Measurements from ENCODE around the gene PIK3AP1. TPM values are rescaled to one million over a fixed set of nuclear protein-coding genes. Genes with fewer than 3 reads are reported as not detected.
A peak's percentile ranks its signal among the peaks of the same experiment; 100 is the strongest.

The PIK3AP1 gene
- total and polyA plus RNA-seq, 2 of the 13 experiments (the other 11 are each of a cell fraction or from before 2014, with no cell fraction given): 3.6 to 13.8 TPM

- POLR2A ChIA-PET: interaction anchor here (1.3 to 2.0 kb wide), 2 partner anchors 9 to 236 kb away, joined by 3 to 12 read pairs; partner anchors contain the start of gene TM9SF3
- Histone ChIP-seq H3K4me1 (ENCODE audit: insufficient read depth, low read length) (peaks cover 29% of the 10 kb centered on the region), H3K9me3 (ENCODE audit: low read length) (no peaks in the 10 kb centered on the region), H3K27ac (ENCODE audit: extremely low read length, insufficient read depth, low read length) (peak overlapping the region; percentile 32), H3K9ac (ENCODE audit: insufficient read depth, low read depth, low read length) (no peak overlapping the region), H4K20me1 (ENCODE audit: insufficient read depth, low read length) (no peaks in the 10 kb centered on the region), H3K4me2 (ENCODE audit: low read depth, low read length) (no peak overlapping the region), H3K79me2 (ENCODE audit: insufficient read depth, low read length) (no peaks in the 10 kb centered on the region), H3K4me3 (replicated peaks in 1 of 3; ENCODE audit: insufficient read depth in 1 of 3, low read depth in 2 of 3, low read length in 3 of 3) (no peak overlapping the region), H3K36me3 (replicated peaks in 1 of 2; ENCODE audit: control insufficient read depth in 1 of 2, insufficient read depth in 2 of 2, low read length in 2 of 2) (no peaks in the 10 kb centered on the region), H3K27me3 (ENCODE audit: control insufficient read depth in 1 of 2, insufficient read depth in 2 of 2, low read length in 2 of 2) (peaks cover 0 to 1% of the 10 kb centered on the region in 2 experiments; a peak in 1 of 5 replicates), H2AFZ (ENCODE audit: low read length) (no peak overlapping the region)
- in situ Hi-C loops (cut with HindIII; ENCODE audit: extremely low pct_ligation_motif_present, low pct_unique_long_range_greater_than_20kb) (no loop called here), intact Hi-C loops (cut with micrococcal nuclease; ENCODE audit: unreplicated experiment) (no loop called here)
- DNase-seq (ENCODE audit: low spot score) (peak; percentile 84), ATAC-seq (peak; percentile 90), FAIRE-seq (no peak)
- WGBS (ENCODE audit: low lambda C conversion rate): 0% methylated on average over 1 of the region's 1 CpG
- CTCF ChIA-PET (ENCODE audit: low intra/inter-chr PET ratio, low total read pairs): interaction anchor here (0.7 kb wide), 1 partner anchor 234 kb away, joined by 3 read pairs; no protein-coding TSS in a partner anchor
- BruUV-seq (replicated peaks): no TSS peak
- peak; percentile 72 for TF ChIP-seq HNF4A (CRISPR knock-in tag; IDR thresholded peaks at IDR 0.05)
- TF ChIP-seq, protein P1, sequence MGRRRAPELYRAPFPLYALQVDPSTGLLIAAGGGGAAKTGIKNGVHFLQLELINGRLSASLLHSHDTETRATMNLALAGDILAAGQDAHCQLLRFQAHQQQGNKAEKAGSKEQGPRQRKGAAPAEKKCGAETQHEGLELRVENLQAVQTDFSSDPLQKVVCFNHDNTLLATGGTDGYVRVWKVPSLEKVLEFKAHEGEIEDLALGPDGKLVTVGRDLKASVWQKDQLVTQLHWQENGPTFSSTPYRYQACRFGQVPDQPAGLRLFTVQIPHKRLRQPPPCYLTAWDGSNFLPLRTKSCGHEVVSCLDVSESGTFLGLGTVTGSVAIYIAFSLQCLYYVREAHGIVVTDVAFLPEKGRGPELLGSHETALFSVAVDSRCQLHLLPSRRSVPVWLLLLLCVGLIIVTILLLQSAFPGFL (CRISPR knock-in tag; IDR thresholded peaks at IDR 0.05): no peak
- TF ChIP-seq TFDP2 (CRISPR knock-in tag; IDR thresholded peaks at IDR 0.05): no peak
- TF ChIP-seq ARHGAP35 (CRISPR knock-in tag; IDR thresholded peaks at IDR 0.05; ENCODE audit: borderline replicate concordance): no peak
- TF ChIP-seq, protein P2, sequence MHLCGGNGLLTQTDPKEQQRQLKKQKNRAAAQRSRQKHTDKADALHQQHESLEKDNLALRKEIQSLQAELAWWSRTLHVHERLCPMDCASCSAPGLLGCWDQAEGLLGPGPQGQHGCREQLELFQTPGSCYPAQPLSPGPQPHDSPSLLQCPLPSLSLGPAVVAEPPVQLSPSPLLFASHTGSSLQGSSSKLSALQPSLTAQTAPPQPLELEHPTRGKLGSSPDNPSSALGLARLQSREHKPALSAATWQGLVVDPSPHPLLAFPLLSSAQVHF (CRISPR knock-in tag; IDR thresholded peaks at IDR 0.05): no peak
- no peak; the same call in 1 of the 2 replicates for TF ChIP-seq ETV5 (CRISPR knock-in tag; IDR thresholded peaks at IDR 0.05; ENCODE audit: borderline replicate concordance)
- TF ChIP-seq ZFP36L2 (CRISPR knock-in tag; IDR thresholded peaks at IDR 0.05): no peak
- no peak for TF ChIP-seq CBX2 (IDR thresholded peaks at IDR 0.05; ENCODE audit: low read depth, low read length)
- no peak for TF ChIP-seq CBX2 (CRISPR knock-in tag; IDR thresholded peaks at IDR 0.05; ENCODE audit: low read depth)
- no peak for TF ChIP-seq SMAD1 (CRISPR knock-in tag; IDR thresholded peaks at IDR 0.05; ENCODE audit: borderline replicate concordance, low read depth)
- TF ChIP-seq ZNF263 (CRISPR knock-in tag; IDR thresholded peaks at IDR 0.05): no peak
- TF ChIP-seq ISL2 (CRISPR knock-in tag; IDR thresholded peaks at IDR 0.05): peak; percentile 86
- TF ChIP-seq HHEX (CRISPR knock-in tag; IDR thresholded peaks at IDR 0.05): peak; percentile 96
- TF ChIP-seq SP4 (CRISPR knock-in tag; IDR thresholded peaks at IDR 0.05): no peak
- TF ChIP-seq HDAC2 (CRISPR knock-in tag; IDR thresholded peaks at IDR 0.05): peak; percentile 89
- TF ChIP-seq TCF7 (IDR thresholded peaks at IDR 0.05; ENCODE audit: low read depth): peak; percentile 83
- no peak for TF ChIP-seq ZNF552 (CRISPR knock-in tag; IDR thresholded peaks at IDR 0.05; ENCODE audit: borderline replicate concordance)
- no peak for TF ChIP-seq ZNF431 (CRISPR knock-in tag; IDR thresholded peaks at IDR 0.05; ENCODE audit: borderline replicate concordance, low read depth)
- TF ChIP-seq ZNF850 (CRISPR knock-in tag; conservative IDR thresholded peaks at IDR 0.05): no peak
- no peak for TF ChIP-seq MBNL3 (CRISPR knock-in tag; conservative IDR thresholded peaks at IDR 0.05)
- peak; percentile 62; the same call in 1 of the 2 replicates for TF ChIP-seq NFIC (IDR thresholded peaks at IDR 0.05; ENCODE audit: low read length)
- no peak for TF ChIP-seq ZNF24 (IDR thresholded peaks at IDR 0.05)
- no peak for TF ChIP-seq ZNF7 (CRISPR knock-in tag; IDR thresholded peaks at IDR 0.05)
- peak; percentile 20; the same call in 1 of the 2 replicates for TF ChIP-seq CEBPG (CRISPR knock-in tag; IDR thresholded peaks at IDR 0.05)
Measured at GRCh38 chr10:96596422-96597407, 123.6 kb downstream of the PIK3AP1 start.
